ENCODE data around the gene RAD51B. TPM values are rescaled to one million over a fixed set of nuclear protein-coding genes. Genes with fewer than 3 reads are reported as not detected.

The RAD51B gene
- total RNA-seq, 1 experiment from 2014 or later, result 23.3 TPM

DNA sequence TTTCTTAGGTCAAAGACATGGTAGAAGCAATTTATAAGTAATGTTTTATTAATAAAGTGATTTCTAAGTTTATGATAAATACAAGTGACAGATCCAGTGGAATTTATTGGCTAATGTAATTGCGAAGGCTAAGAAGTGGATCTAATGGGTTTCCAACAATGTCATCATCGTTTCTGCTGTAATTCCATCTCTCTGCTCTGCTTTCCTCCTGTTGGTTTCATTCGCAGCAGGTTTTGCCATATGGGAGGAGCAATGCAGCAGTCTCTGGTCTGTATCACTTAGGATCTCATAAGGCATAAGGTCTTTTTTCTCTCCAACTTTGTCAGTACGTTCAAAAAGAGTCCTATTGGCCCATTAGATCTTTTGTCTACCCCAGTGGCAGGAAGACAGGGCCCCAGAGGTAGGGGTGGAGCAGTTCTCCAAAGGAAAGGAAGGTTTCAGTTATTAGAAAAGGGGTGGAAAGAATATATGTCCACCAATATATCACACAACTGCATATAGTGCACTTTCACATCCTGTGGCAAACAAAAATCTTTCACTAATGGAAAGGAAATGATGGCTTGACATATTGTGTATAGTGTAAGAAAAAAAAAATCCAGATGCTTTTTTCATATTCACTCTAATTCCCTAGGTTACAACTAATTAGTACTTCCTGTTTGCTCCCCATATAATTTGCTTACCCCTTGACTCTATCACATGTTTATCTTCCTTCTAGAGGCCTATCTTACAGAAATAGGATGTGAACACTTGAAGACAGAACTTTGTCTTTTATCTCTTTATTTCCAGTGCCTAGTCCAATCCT is 522.0 kb downstream of the RAD51B start:
- CTCF ChIA-PET, result no interaction called here
- Histone ChIP-seq H3K27me3 (replicated peaks; ENCODE audit: insufficient read depth, low read depth, low read length, poor library complexity) (no peaks in the 10 kb centered on the region), H3K27ac (ENCODE audit: low read depth, low read length, poor library complexity, severe bottlenecking) (peak overlapping the region; percentile 26), H3K4me1 (ENCODE audit: insufficient read depth, low read length, poor library complexity, severe bottlenecking) (peaks cover 20% of the 10 kb centered on the region), H3K36me3 (ENCODE audit: insufficient read depth, low read length, poor library complexity, severe bottlenecking) (no peaks in the 10 kb centered on the region), H3K4me3 (ENCODE audit: low read depth, low read length, poor library complexity, severe bottlenecking) (no peak overlapping the region), H3K9me3 (ENCODE audit: low read depth, low read length, poor library complexity, severe bottlenecking) (no peaks in the 10 kb centered on the region)
- POLR2A ChIA-PET (ENCODE audit: low non-redundant PET), result interaction anchor here (0.6 kb wide), 1 partner anchor 717 kb away, joined by 15 read pairs; no protein-coding TSS in a partner anchor
- BruUV-seq (replicated peaks), result no TSS peak
- TF ChIP-seq, protein P1, sequence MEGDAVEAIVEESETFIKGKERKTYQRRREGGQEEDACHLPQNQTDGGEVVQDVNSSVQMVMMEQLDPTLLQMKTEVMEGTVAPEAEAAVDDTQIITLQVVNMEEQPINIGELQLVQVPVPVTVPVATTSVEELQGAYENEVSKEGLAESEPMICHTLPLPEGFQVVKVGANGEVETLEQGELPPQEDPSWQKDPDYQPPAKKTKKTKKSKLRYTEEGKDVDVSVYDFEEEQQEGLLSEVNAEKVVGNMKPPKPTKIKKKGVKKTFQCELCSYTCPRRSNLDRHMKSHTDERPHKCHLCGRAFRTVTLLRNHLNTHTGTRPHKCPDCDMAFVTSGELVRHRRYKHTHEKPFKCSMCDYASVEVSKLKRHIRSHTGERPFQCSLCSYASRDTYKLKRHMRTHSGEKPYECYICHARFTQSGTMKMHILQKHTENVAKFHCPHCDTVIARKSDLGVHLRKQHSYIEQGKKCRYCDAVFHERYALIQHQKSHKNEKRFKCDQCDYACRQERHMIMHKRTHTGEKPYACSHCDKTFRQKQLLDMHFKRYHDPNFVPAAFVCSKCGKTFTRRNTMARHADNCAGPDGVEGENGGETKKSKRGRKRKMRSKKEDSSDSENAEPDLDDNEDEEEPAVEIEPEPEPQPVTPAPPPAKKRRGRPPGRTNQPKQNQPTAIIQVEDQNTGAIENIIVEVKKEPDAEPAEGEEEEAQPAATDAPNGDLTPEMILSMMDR (conservative IDR thresholded peaks at IDR 0.05; ENCODE audit: low read depth, low read length), result no peak
- TF ChIP-seq EZH2 (IDR thresholded peaks at IDR 0.05; ENCODE audit: borderline replicate concordance, low read depth, low read length, poor library complexity, severe bottlenecking), result no peak
- intact Hi-C loops (cut with micrococcal nuclease; ENCODE audit: unreplicated experiment), result no loop called here
- DNase-seq (ENCODE audit: low spot score), result peak; percentile 61

DNA sequence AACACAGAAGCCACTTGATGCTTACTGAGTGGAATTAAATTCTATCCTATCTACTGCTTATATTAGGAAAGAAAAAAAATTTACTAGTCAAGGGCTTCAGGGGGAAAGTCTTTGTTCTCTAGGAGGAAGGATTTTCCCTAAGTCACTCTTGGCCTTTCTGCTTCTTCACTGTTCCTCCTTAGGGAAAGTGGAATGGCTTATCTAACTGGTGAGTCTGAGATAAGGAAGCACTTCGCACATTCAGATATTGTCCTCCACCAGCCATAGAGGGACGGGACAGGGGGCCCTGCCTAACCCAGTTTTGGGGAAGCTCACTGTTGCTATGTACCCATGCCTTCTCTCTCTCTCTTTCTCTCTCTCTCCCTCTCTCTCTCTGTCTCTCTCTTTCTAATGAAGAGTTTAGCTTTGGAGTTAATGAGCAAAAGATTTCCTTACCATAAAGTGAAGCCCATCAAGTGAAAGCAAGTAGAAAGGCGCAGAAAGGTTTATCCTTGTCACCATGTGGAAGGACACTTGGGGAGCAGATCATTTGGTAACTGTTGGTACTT is 522.7 kb downstream of the RAD51B start:
- BruUV-seq (replicated peaks), result no TSS peak
- intact Hi-C loops (cut with micrococcal nuclease; ENCODE audit: unreplicated experiment), result no loop called here
- CTCF ChIA-PET, result no interaction called here
- DNase-seq (ENCODE audit: low spot score), result no peak
- H3K4me3 ChIP-seq (ENCODE audit: low read depth, low read length, poor library complexity, severe bottlenecking), result no peak overlapping the region
- H3K4me1 ChIP-seq (ENCODE audit: insufficient read depth, low read length, poor library complexity, severe bottlenecking), result peaks cover 20% of the 10 kb centered on the region
- TF ChIP-seq, protein P1 (conservative IDR thresholded peaks at IDR 0.05; ENCODE audit: low read depth, low read length), result no peak
- TF ChIP-seq EZH2 (IDR thresholded peaks at IDR 0.05; ENCODE audit: borderline replicate concordance, low read depth, low read length, poor library complexity, severe bottlenecking), result no peak
- H3K27me3 ChIP-seq (replicated peaks; ENCODE audit: insufficient read depth, low read depth, low read length, poor library complexity), result no peaks in the 10 kb centered on the region
- POLR2A ChIA-PET (ENCODE audit: low non-redundant PET), result interaction anchor here (0.6 kb wide), 1 partner anchor 717 kb away, joined by 15 read pairs; no protein-coding TSS in a partner anchor
- peak overlapping the region; percentile 26 for H3K27ac ChIP-seq (ENCODE audit: low read depth, low read length, poor library complexity, severe bottlenecking)
- no peaks in the 10 kb centered on the region for H3K36me3 ChIP-seq (ENCODE audit: insufficient read depth, low read length, poor library complexity, severe bottlenecking)
- no peaks in the 10 kb centered on the region for H3K9me3 ChIP-seq (ENCODE audit: low read depth, low read length, poor library complexity, severe bottlenecking)

DNA sequence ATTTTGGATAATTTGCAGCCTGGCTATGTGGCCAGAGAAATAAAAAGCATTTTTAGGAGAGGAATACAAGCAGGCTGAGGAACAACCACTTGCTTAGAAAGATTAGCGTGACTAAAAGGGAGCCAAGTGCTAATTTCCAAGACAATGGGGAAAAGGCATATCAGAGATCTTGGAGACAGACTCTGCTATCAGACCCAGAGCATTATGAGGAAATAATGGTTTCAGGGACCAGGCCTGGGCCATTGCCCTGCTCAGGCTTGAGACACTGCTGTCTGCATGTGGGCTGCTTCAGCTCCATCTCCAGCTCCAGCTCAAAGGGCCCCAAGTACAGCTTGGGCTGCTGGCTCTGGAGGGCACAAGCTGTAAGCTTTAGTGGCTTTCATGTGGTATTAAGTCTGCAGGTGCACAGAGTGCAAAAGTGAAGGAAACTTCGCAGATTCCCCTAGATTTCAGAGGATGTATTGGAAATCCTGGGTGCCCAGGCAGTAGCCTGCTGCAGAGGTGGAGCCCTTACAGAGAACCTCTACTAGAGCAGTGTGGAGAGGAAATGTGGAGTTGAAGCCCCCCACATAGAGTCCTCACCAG is 524.0 kb downstream of the RAD51B start:
- no peaks in the 10 kb centered on the region for H3K9me3 ChIP-seq (ENCODE audit: low read depth, low read length, poor library complexity, severe bottlenecking)
- no TSS peak for BruUV-seq (replicated peaks)
- TF ChIP-seq EZH2 (IDR thresholded peaks at IDR 0.05; ENCODE audit: borderline replicate concordance, low read depth, low read length, poor library complexity, severe bottlenecking), result no peak
- CTCF ChIA-PET, result no interaction called here
- intact Hi-C loops (cut with micrococcal nuclease; ENCODE audit: unreplicated experiment), result no loop called here
- DNase-seq (ENCODE audit: low spot score), result no peak
- peaks cover 20% of the 10 kb centered on the region for H3K4me1 ChIP-seq (ENCODE audit: insufficient read depth, low read length, poor library complexity, severe bottlenecking)
- no peak overlapping the region for H3K4me3 ChIP-seq (ENCODE audit: low read depth, low read length, poor library complexity, severe bottlenecking)
- H3K36me3 ChIP-seq (ENCODE audit: insufficient read depth, low read length, poor library complexity, severe bottlenecking), result no peaks in the 10 kb centered on the region
- POLR2A ChIA-PET (ENCODE audit: low non-redundant PET), result no interaction called here
- H3K27me3 ChIP-seq (replicated peaks; ENCODE audit: insufficient read depth, low read depth, low read length, poor library complexity), result no peaks in the 10 kb centered on the region
- no peak overlapping the region for H3K27ac ChIP-seq (ENCODE audit: low read depth, low read length, poor library complexity, severe bottlenecking)

Data from A673 (cell line).